Neural cell (in vitro differentiated cells): ENCODE results near the gene SDK2. TPM values are rescaled to one million over a fixed set of nuclear protein-coding genes. Genes with fewer than 3 reads are reported as not detected.

Experiments
- H2AFZ ChIP-seq: fragments of 200-600, 300-800 bp; sonication (generic), shearing (Covaris generic); 2 replicates; pipeline ENCODE4 v1.6.0; 2014; ENCODE audit warnings: low read depth, mild to moderate bottlenecking, antibody characterized with exemption, low read length, moderate library complexity
- H3F3A ChIP-seq: fragments of 200-600 bp; shearing (Covaris generic); 2 replicates; pipeline ENCODE4 v1.6.1; 2016; ENCODE audit warnings: mild to moderate bottlenecking, moderate library complexity, mixed read lengths, antibody characterized with exemption, low read length; ENCODE audit not compliant: insufficient read depth, poor library complexity, severe bottlenecking
- H3K27ac ChIP-seq: fragments of 200-600, 300-800 bp; sonication (generic), shearing (Covaris generic); 2 replicates; pipeline ENCODE4 v1.5.1; 2014; ENCODE audit warnings: mild to moderate bottlenecking, low read length, moderate library complexity
- H3K27me3 ChIP-seq: fragments of 300-800, 200-600 bp; sonication (generic), shearing (Covaris generic); 2 replicates; pipeline ENCODE4 v1.6.0; 2014; ENCODE audit warnings: mild to moderate bottlenecking, low read depth, low read length, moderate library complexity; ENCODE audit not compliant: insufficient read depth
- H3K36me3 ChIP-seq: fragments of 300-800, 200-600 bp; sonication (generic), shearing (Covaris generic); 2 replicates; pipeline ENCODE4 v1.5.1; 2014; ENCODE audit warnings: mild to moderate bottlenecking, antibody characterized with exemption, low read length, moderate library complexity; ENCODE audit not compliant: insufficient read depth
- H3K4me2 ChIP-seq: fragments of 300-800, 200-600 bp; sonication (generic), shearing (Covaris generic); 2 replicates; pipeline ENCODE4 v1.6.0; 2014; ENCODE audit warnings: mild to moderate bottlenecking, low read length
- H3K4me3 ChIP-seq: fragments of 300-800, 200-600 bp; sonication (generic), shearing (Covaris generic); 2 replicates; pipeline ENCODE4 v1.5.1; 2014; ENCODE audit warnings: mild to moderate bottlenecking, low read length, moderate library complexity
- H3K79me2 ChIP-seq: fragments of 200-600 bp; shearing (Covaris generic); replicated peaks from 2 replicates; pipeline ENCODE4 v1.6.0; 2014; ENCODE audit warnings: mild to moderate bottlenecking, low read length, moderate library complexity; ENCODE audit not compliant: insufficient read depth
- H3K9ac ChIP-seq: fragments of 300-800, 200-600 bp; sonication (generic), shearing (Covaris generic); 2 replicates; pipeline ENCODE4 v1.6.1; 2016; ENCODE audit warnings: mild to moderate bottlenecking, low read length, mixed read lengths
- H3K9me2 ChIP-seq: fragments of 200-600 bp; shearing (Covaris generic); 2 replicates; pipeline ENCODE4 v1.6.1; 2016; ENCODE audit warnings: mild to moderate bottlenecking, low read length, mixed read lengths; ENCODE audit not compliant: insufficient read depth
- H3K9me3 ChIP-seq: fragments of 200-600, 300-800 bp; sonication (generic), shearing (Covaris generic); 2 replicates; pipeline ENCODE4 v1.6.1; 2016; ENCODE audit warnings: mild to moderate bottlenecking, mixed run types, low read length, moderate library complexity, mixed read lengths
- H4K20me1 ChIP-seq: fragments of 200-600 bp; shearing (Covaris generic); 2 replicates; pipeline ENCODE4 v1.6.1; 2016; ENCODE audit warnings: mild to moderate bottlenecking, mixed run types; ENCODE audit not compliant: insufficient read depth
- CTCF ChIP-seq: fragments of 450-650 bp; IDR thresholded peaks from 2 replicates; pipeline ENCODE4 v1.5.1; 2014; ENCODE audit warnings: antibody characterized with exemption, mild to moderate bottlenecking, moderate library complexity; ENCODE audit not compliant: poor library complexity, severe bottlenecking
- EP300 ChIP-seq: fragments of 450-650 bp; conservative IDR thresholded peaks from 2 replicates; pipeline ENCODE4 v1.6.1; 2014; ENCODE audit warnings: antibody characterized with exemption, mild to moderate bottlenecking, moderate library complexity; ENCODE audit not compliant: poor library complexity, severe bottlenecking
- EZH2 ChIP-seq: fragments of 200-600, 300-800 bp; shearing (Covaris generic), sonication (generic); IDR thresholded peaks from 2 replicates; pipeline ENCODE4 v1.6.1; 2014; ENCODE audit warnings: antibody characterized with exemption, low read length, borderline replicate concordance, mild to moderate bottlenecking; ENCODE audit not compliant: insufficient read depth, poor library complexity, severe bottlenecking
- MXI1 ChIP-seq: fragments of 450-650 bp; conservative IDR thresholded peaks from 2 replicates; pipeline ENCODE4 v1.6.1; 2014; ENCODE audit warnings: antibody characterized with exemption, mild to moderate bottlenecking; ENCODE audit not compliant: poor library complexity, severe bottlenecking
- POLR2AphosphoS5 ChIP-seq: IDR thresholded peaks from 2 replicates; pipeline ENCODE4 v1.6.1; 2012
- RAD21 ChIP-seq: fragments of 450-650 bp; conservative IDR thresholded peaks from 2 replicates; pipeline ENCODE4 v1.6.1; 2014; ENCODE audit warnings: antibody characterized with exemption, mild to moderate bottlenecking, moderate library complexity
- REST ChIP-seq: IDR thresholded peaks from 2 replicates; pipeline ENCODE4 v1.6.1; 2012; ENCODE audit warnings: borderline replicate concordance
- SMC3 ChIP-seq: fragments of 450-650 bp; conservative IDR thresholded peaks from 2 replicates; pipeline ENCODE4 v1.6.1; 2014; ENCODE audit warnings: antibody characterized with exemption, mild to moderate bottlenecking, moderate library complexity; ENCODE audit not compliant: poor library complexity
- TAF1 ChIP-seq: IDR thresholded peaks from 2 replicates; pipeline ENCODE4 v1.6.1; 2012; ENCODE audit warnings: low read depth
- polyA plus RNA-seq: library from polyadenylated mRNA; depleted of rRNA; stranded (reverse); fragments of >200 nt; gene quantifications from 2 replicates; pipeline ENCODE4 v1.2.3, GENCODE V29; 2014

Gene SDK2
- polyA plus RNA-seq, 1 donor from 2014 or later, result 0.73 TPM

GRCh38 chr17:73562896-73563295 lies 81.3 kb downstream of the SDK2 start:
- Histone ChIP-seq H3K9ac (no peak overlapping the region), H2AFZ (no peak overlapping the region), H3K4me3 (no peak overlapping the region), H3K27ac (no peak overlapping the region), H3F3A (no peaks in the 10 kb centered on the region), H4K20me1 (no peaks in the 10 kb centered on the region), H3K9me3 (no peaks in the 10 kb centered on the region), H3K27me3 (no peaks in the 10 kb centered on the region), H3K9me2 (no peaks in the 10 kb centered on the region), H3K4me2 (no peak overlapping the region), H3K36me3 (no peaks in the 10 kb centered on the region), H3K79me2 (no peaks in the 10 kb centered on the region)
- TF ChIP-seq REST, result no peak
- TF ChIP-seq EZH2, result no peak
- no peak for TF ChIP-seq MXI1
- no peak for TF ChIP-seq EP300
- no peak for TF ChIP-seq CTCF
- no peak for TF ChIP-seq TAF1
- no peak for TF ChIP-seq SMC3
- no peak for TF ChIP-seq RAD21
- no peak for TF ChIP-seq POLR2AphosphoS5

- H3K9ac ChIP-seq, result no peak overlapping the region
Observed at GRCh38 chr17:73561111-73561510, 83.1 kb downstream of the SDK2 start.

More at GRCh38 chr17:73561111-73561510, 83.1 kb downstream of the SDK2 start:
- Histone ChIP-seq H3K79me2 (no peaks in the 10 kb centered on the region), H3K27ac (no peak overlapping the region), H3F3A (no peaks in the 10 kb centered on the region), H3K4me2 (no peak overlapping the region), H2AFZ (no peak overlapping the region), H3K36me3 (no peaks in the 10 kb centered on the region), H3K9me3 (no peaks in the 10 kb centered on the region), H3K27me3 (no peaks in the 10 kb centered on the region), H4K20me1 (no peaks in the 10 kb centered on the region), H3K4me3 (no peak overlapping the region), H3K9me2 (no peaks in the 10 kb centered on the region)
- TF ChIP-seq TAF1, result no peak
- TF ChIP-seq RAD21, result no peak
- TF ChIP-seq CTCF, result no peak
- TF ChIP-seq POLR2AphosphoS5, result no peak
- TF ChIP-seq REST, result no peak
- no peak for TF ChIP-seq SMC3
- no peak for TF ChIP-seq EP300
- TF ChIP-seq EZH2, result no peak
- no peak for TF ChIP-seq MXI1
